ACC112 (cell line): ENCODE measurements around the gene SHROOM3.

ENCODE experiments used
- H2AFZ ChIP-seq: fragments of 200-600 bp; sonication (generic); one replicate; pipeline ENCODE4 v1.6.0; 2017; ENCODE audit warnings: antibody characterized with exemption, low read length; ENCODE audit not compliant: unreplicated experiment
- H3K27ac ChIP-seq: fragments of 200-600 bp; sonication (generic); 2 replicates; pipeline ENCODE4 v1.5.1; 2014; ENCODE audit warnings: low read depth, mild to moderate bottlenecking, antibody characterized with exemption, low read length, moderate library complexity
- H3K27me3 ChIP-seq: fragments of 200-600 bp; sonication (generic); 2 replicates; pipeline ENCODE4 v1.6.1; 2014; ENCODE audit warnings: mild to moderate bottlenecking, antibody characterized with exemption, low read length, moderate library complexity, mixed read lengths; ENCODE audit not compliant: insufficient read depth
- H3K36me3 ChIP-seq: fragments of 200-600 bp; sonication (generic); 2 replicates; pipeline ENCODE4 v1.6.1; 2016; ENCODE audit warnings: mild to moderate bottlenecking, antibody characterized with exemption, low read length, moderate library complexity, mixed read lengths; ENCODE audit not compliant: insufficient read depth
- H3K4me1 ChIP-seq: fragments of 200-600 bp; sonication (generic); one replicate; pipeline ENCODE4 v1.6.1; 2016; ENCODE audit warnings: low read length, mixed read lengths; ENCODE audit not compliant: insufficient read depth, unreplicated experiment, control insufficient read depth
- H3K4me3 ChIP-seq: fragments of 200-600 bp; sonication (generic); 2 replicates; pipeline ENCODE4 v1.5.1; 2014; ENCODE audit warnings: mild to moderate bottlenecking, low read depth, low read length
- H3K79me2 ChIP-seq: fragments of 200-600 bp; sonication (generic); one replicate; pipeline ENCODE4 v1.6.0; 2016; ENCODE audit warnings: low read length; ENCODE audit not compliant: control insufficient read depth, unreplicated experiment, insufficient read depth

The SHROOM3 gene

GRCh38 chr4:76550966-76551780 lies 116.1 kb downstream of the SHROOM3 start:
- Histone ChIP-seq H3K27me3 (no peaks in the 10 kb centered on the region), H3K27ac (no peak overlapping the region), H3K36me3 (no peaks in the 10 kb centered on the region), H3K4me1 (peaks cover 12% of the 10 kb centered on the region), H2AFZ (no peak overlapping the region), H3K4me3 (no peak overlapping the region), H3K79me2 (no peaks in the 10 kb centered on the region)

GRCh38 chr4:76554630-76555029 lies 119.6 kb downstream of the SHROOM3 start:
- Histone ChIP-seq H3K4me1 (no peaks in the 10 kb centered on the region), H3K4me3 (no peak overlapping the region), H3K36me3 (no peaks in the 10 kb centered on the region), H3K27ac (no peak overlapping the region), H3K79me2 (no peaks in the 10 kb centered on the region), H3K27me3 (no peaks in the 10 kb centered on the region), H2AFZ (no peak overlapping the region)

- Histone ChIP-seq H3K4me1 (no peaks in the 10 kb centered on the region), H3K36me3 (no peaks in the 10 kb centered on the region), H3K4me3 (no peak overlapping the region), H3K27me3 (no peaks in the 10 kb centered on the region), H2AFZ (no peak overlapping the region), H3K79me2 (no peaks in the 10 kb centered on the region), H3K27ac (no peak overlapping the region)
These were observed 121.4 kb downstream of the SHROOM3 start for GRCh38 chr4:76556452-76556851.

GRCh38 chr4:76558396-76559235 lies 123.6 kb downstream of the SHROOM3 start:
- Histone ChIP-seq H2AFZ (no peak overlapping the region), H3K36me3 (no peaks in the 10 kb centered on the region), H3K4me1 (peaks cover 12% of the 10 kb centered on the region), H3K79me2 (no peaks in the 10 kb centered on the region), H3K27me3 (no peaks in the 10 kb centered on the region), H3K27ac (no peak overlapping the region), H3K4me3 (no peak overlapping the region)

GRCh38 chr4:76559236-76560071 lies 124.4 kb downstream of the SHROOM3 start:
- Histone ChIP-seq H3K27me3 (no peaks in the 10 kb centered on the region), H3K27ac (no peak overlapping the region), H3K79me2 (no peaks in the 10 kb centered on the region), H3K4me3 (no peak overlapping the region), H2AFZ (no peak overlapping the region), H3K36me3 (no peaks in the 10 kb centered on the region), H3K4me1 (peaks cover 12% of the 10 kb centered on the region)

GRCh38 chr4:76562161-76562560 lies 127.1 kb downstream of the SHROOM3 start:
- H3K27ac ChIP-seq, result peak overlapping the region; percentile 23; the same call in 1 of the 2 replicates
- H3K4me1 ChIP-seq, result peaks cover 12% of the 10 kb centered on the region

GRCh38 chr4:76562836-76563453 lies 127.9 kb downstream of the SHROOM3 start:
- H2AFZ ChIP-seq, result no peak overlapping the region
- H3K27ac ChIP-seq, result no peak overlapping the region
- H3K4me1 ChIP-seq, result peaks cover 12% of the 10 kb centered on the region
- no peaks in the 10 kb centered on the region for H3K79me2 ChIP-seq
- H3K36me3 ChIP-seq, result no peaks in the 10 kb centered on the region
- no peaks in the 10 kb centered on the region for H3K27me3 ChIP-seq
- H3K4me3 ChIP-seq, result no peak overlapping the region

More at GRCh38 chr4:76562161-76562560, 127.1 kb downstream of the SHROOM3 start:
- H3K79me2 ChIP-seq, result no peaks in the 10 kb centered on the region
- no peaks in the 10 kb centered on the region for H3K36me3 ChIP-seq
- H3K27me3 ChIP-seq, result no peaks in the 10 kb centered on the region
- H2AFZ ChIP-seq, result no peak overlapping the region
- peak overlapping the region; percentile 38; the same call in 1 of the 2 replicates for H3K4me3 ChIP-seq

GRCh38 chr4:76563454-76564122 lies 128.6 kb downstream of the SHROOM3 start:
- peaks cover 12% of the 10 kb centered on the region for H3K4me1 ChIP-seq
- H3K36me3 ChIP-seq, result no peaks in the 10 kb centered on the region
- no peaks in the 10 kb centered on the region for H3K27me3 ChIP-seq
- no peak overlapping the region for H3K4me3 ChIP-seq
- H2AFZ ChIP-seq, result no peak overlapping the region
- H3K27ac ChIP-seq, result no peak overlapping the region
- no peaks in the 10 kb centered on the region for H3K79me2 ChIP-seq

GRCh38 chr4:76564123-76564915 lies 129.3 kb downstream of the SHROOM3 start:
- no peak overlapping the region for H3K4me3 ChIP-seq
- no peaks in the 10 kb centered on the region for H3K79me2 ChIP-seq
- no peaks in the 10 kb centered on the region for H3K27me3 ChIP-seq
- H2AFZ ChIP-seq, result no peak overlapping the region
- H3K4me1 ChIP-seq, result peaks cover 12% of the 10 kb centered on the region
- no peak overlapping the region for H3K27ac ChIP-seq
- no peaks in the 10 kb centered on the region for H3K36me3 ChIP-seq
